Lower leg skin (tissue), 3 donors: Measurements from ENCODE around the gene FMNL2.

Source experiments
- CTCF ChIP-seq, 3 donors: fragments of 450-650 bp; IDR thresholded peaks; one replicate each; pipeline ENCODE4 v1.5.1; 2016; ENCODE audit warnings: antibody characterized with exemption in 3 of 3, mild to moderate bottlenecking in 3 of 3, moderate library complexity in 2 of 3
- POLR2A ChIP-seq, 2 donors: fragments of 450-650 bp; IDR thresholded peaks; one replicate each; pipeline ENCODE4 v1.6.1; 2016 to 2017; ENCODE audit warnings: antibody characterized with exemption in 2 of 2, mild to moderate bottlenecking in 1 of 2, moderate library complexity in 1 of 2

- TF ChIP-seq CTCF (IDR thresholded peaks at IDR 0.05) (no peak), POLR2A (IDR thresholded peaks at IDR 0.05) (no peak)
These were observed 76.2 kb downstream of the FMNL2 start for GRCh38 chr2:152411154-152411553.
